ENCODE data around the gene KIRREL3.

Gene KIRREL3

GRCh38 chr11:127000291-127000968 is at the start of gene KIRREL3:
TSS of gene KIRREL3 (minus strand) at chr11:127000770.
- no peaks in the 10 kb centered on the region for H3K9me3 ChIP-seq (ENCODE audit: control insufficient read depth in 1 of 2, low read length in 2 of 2)
- no peak within 1 kb of the TSS for H3K9ac ChIP-seq (ENCODE audit: low read depth in 1 of 2, low read length in 2 of 2)
- H3K27me3 ChIP-seq (ENCODE audit: control insufficient read depth in 1 of 2, insufficient read depth in 2 of 2, low read length in 2 of 2): peaks cover 61 to 70% of the 10 kb centered on the region in 2 donors
- H3K27ac ChIP-seq (ENCODE audit: low read depth, low read length): no peak within 1 kb of the TSS
- no peaks in the 10 kb centered on the region for H3K4me1 ChIP-seq (ENCODE audit: control insufficient read depth in 1 of 2, insufficient read depth in 2 of 2, low read length in 2 of 2)
- H3K36me3 ChIP-seq (ENCODE audit: control insufficient read depth in 1 of 2, insufficient read depth in 2 of 2, low read length in 2 of 2): no peaks in the 10 kb centered on the region
- peak within 1 kb of the TSS; percentile 48 to 50 for H3K4me3 ChIP-seq (ENCODE audit: low read depth in 1 of 2, low read length in 2 of 2)

- Histone ChIP-seq H3K9ac (ENCODE audit: low read depth in 1 of 2, low read length in 2 of 2) (no peak overlapping the region), H3K4me3 (ENCODE audit: low read depth in 1 of 2, low read length in 2 of 2) (no peak overlapping the region), H3K36me3 (ENCODE audit: control insufficient read depth in 1 of 2, insufficient read depth in 2 of 2, low read length in 2 of 2) (no peaks in the 10 kb centered on the region), H3K9me3 (ENCODE audit: control insufficient read depth in 1 of 2, low read length in 2 of 2) (no peaks in the 10 kb centered on the region), H3K27ac (ENCODE audit: low read depth, low read length) (no peak overlapping the region), H3K27me3 (ENCODE audit: control insufficient read depth in 1 of 2, insufficient read depth in 2 of 2, low read length in 2 of 2) (no peaks in the 10 kb centered on the region), H3K4me1 (ENCODE audit: control insufficient read depth in 1 of 2, insufficient read depth in 2 of 2, low read length in 2 of 2) (peaks cover 13 to 17% of the 10 kb centered on the region in 2 donors)
Measured at GRCh38 chr11:127050186-127050585, 49.6 kb upstream of the KIRREL3 start.

- Histone ChIP-seq H3K4me3 (ENCODE audit: low read depth in 1 of 2, low read length in 2 of 2) (no peak overlapping the region), H3K36me3 (ENCODE audit: control insufficient read depth in 1 of 2, insufficient read depth in 2 of 2, low read length in 2 of 2) (no peaks in the 10 kb centered on the region), H3K27me3 (ENCODE audit: control insufficient read depth in 1 of 2, insufficient read depth in 2 of 2, low read length in 2 of 2) (no peaks in the 10 kb centered on the region), H3K9ac (ENCODE audit: low read depth in 1 of 2, low read length in 2 of 2) (no peak overlapping the region), H3K4me1 (ENCODE audit: control insufficient read depth in 1 of 2, insufficient read depth in 2 of 2, low read length in 2 of 2) (peaks cover 13 to 17% of the 10 kb centered on the region in 2 donors), H3K9me3 (ENCODE audit: control insufficient read depth in 1 of 2, low read length in 2 of 2) (no peaks in the 10 kb centered on the region), H3K27ac (ENCODE audit: low read depth, low read length) (no peak overlapping the region)
Measured at GRCh38 chr11:127049486-127049885, 48.9 kb upstream of the KIRREL3 start.

- no peak overlapping the region for H3K27ac ChIP-seq (ENCODE audit: low read depth, low read length)
- no peak overlapping the region for H3K4me3 ChIP-seq (ENCODE audit: low read depth in 1 of 2, low read length in 2 of 2)
- H3K27me3 ChIP-seq (ENCODE audit: control insufficient read depth in 1 of 2, insufficient read depth in 2 of 2, low read length in 2 of 2): no peaks in the 10 kb centered on the region
- no peaks in the 10 kb centered on the region for H3K36me3 ChIP-seq (ENCODE audit: control insufficient read depth in 1 of 2, insufficient read depth in 2 of 2, low read length in 2 of 2)
- no peak overlapping the region for H3K9ac ChIP-seq (ENCODE audit: low read depth in 1 of 2, low read length in 2 of 2)
- H3K9me3 ChIP-seq (ENCODE audit: control insufficient read depth in 1 of 2, low read length in 2 of 2): peaks cover 0 to 2% of the 10 kb centered on the region in 2 donors
- peaks cover 2 to 5% of the 10 kb centered on the region in 2 donors for H3K4me1 ChIP-seq (ENCODE audit: control insufficient read depth in 1 of 2, insufficient read depth in 2 of 2, low read length in 2 of 2)
Measured at GRCh38 chr11:127044535-127044934, 44.0 kb upstream of the KIRREL3 start.

GRCh38 chr11:127042445-127042844 is 41.9 kb upstream of the KIRREL3 start:
- Histone ChIP-seq H3K4me1 (ENCODE audit: control insufficient read depth in 1 of 2, insufficient read depth in 2 of 2, low read length in 2 of 2) (no peaks in the 10 kb centered on the region), H3K27me3 (ENCODE audit: control insufficient read depth in 1 of 2, insufficient read depth in 2 of 2, low read length in 2 of 2) (no peaks in the 10 kb centered on the region), H3K4me3 (ENCODE audit: low read depth in 1 of 2, low read length in 2 of 2) (no peak overlapping the region), H3K9ac (ENCODE audit: low read depth in 1 of 2, low read length in 2 of 2) (no peak overlapping the region), H3K36me3 (ENCODE audit: control insufficient read depth in 1 of 2, insufficient read depth in 2 of 2, low read length in 2 of 2) (no peaks in the 10 kb centered on the region), H3K27ac (ENCODE audit: low read depth, low read length) (no peak overlapping the region), H3K9me3 (ENCODE audit: control insufficient read depth in 1 of 2, low read length in 2 of 2) (peaks cover 0 to 2% of the 10 kb centered on the region in 2 donors)

GRCh38 chr11:127039591-127039990 is 39.0 kb upstream of the KIRREL3 start:
- H3K27ac ChIP-seq (ENCODE audit: low read depth, low read length): no peak overlapping the region
- no peaks in the 10 kb centered on the region for H3K36me3 ChIP-seq (ENCODE audit: control insufficient read depth in 1 of 2, insufficient read depth in 2 of 2, low read length in 2 of 2)
- no peaks in the 10 kb centered on the region for H3K27me3 ChIP-seq (ENCODE audit: control insufficient read depth in 1 of 2, insufficient read depth in 2 of 2, low read length in 2 of 2)
- H3K9me3 ChIP-seq (ENCODE audit: control insufficient read depth in 1 of 2, low read length in 2 of 2): peaks cover 0 to 2% of the 10 kb centered on the region in 2 donors
- no peak overlapping the region for H3K9ac ChIP-seq (ENCODE audit: low read depth in 1 of 2, low read length in 2 of 2)
- no peaks in the 10 kb centered on the region for H3K4me1 ChIP-seq (ENCODE audit: control insufficient read depth in 1 of 2, insufficient read depth in 2 of 2, low read length in 2 of 2)
- no peak overlapping the region for H3K4me3 ChIP-seq (ENCODE audit: low read depth in 1 of 2, low read length in 2 of 2)

- H3K4me3 ChIP-seq (ENCODE audit: low read depth in 1 of 2, low read length in 2 of 2): no peak overlapping the region
- H3K9me3 ChIP-seq (ENCODE audit: control insufficient read depth in 1 of 2, low read length in 2 of 2): no peaks in the 10 kb centered on the region
- H3K27ac ChIP-seq (ENCODE audit: low read depth, low read length): no peak overlapping the region
- no peaks in the 10 kb centered on the region for H3K27me3 ChIP-seq (ENCODE audit: control insufficient read depth in 1 of 2, insufficient read depth in 2 of 2, low read length in 2 of 2)
- no peak overlapping the region for H3K9ac ChIP-seq (ENCODE audit: low read depth in 1 of 2, low read length in 2 of 2)
- H3K36me3 ChIP-seq (ENCODE audit: control insufficient read depth in 1 of 2, insufficient read depth in 2 of 2, low read length in 2 of 2): no peaks in the 10 kb centered on the region
- no peaks in the 10 kb centered on the region for H3K4me1 ChIP-seq (ENCODE audit: control insufficient read depth in 1 of 2, insufficient read depth in 2 of 2, low read length in 2 of 2)
Measured at GRCh38 chr11:127037596-127037995, 37.0 kb upstream of the KIRREL3 start.

GRCh38 chr11:127037001-127037400 is 36.4 kb upstream of the KIRREL3 start:
- no peak overlapping the region for H3K4me3 ChIP-seq (ENCODE audit: low read depth in 1 of 2, low read length in 2 of 2)
- no peak overlapping the region for H3K27ac ChIP-seq (ENCODE audit: low read depth, low read length)
- no peaks in the 10 kb centered on the region for H3K36me3 ChIP-seq (ENCODE audit: control insufficient read depth in 1 of 2, insufficient read depth in 2 of 2, low read length in 2 of 2)
- H3K27me3 ChIP-seq (ENCODE audit: control insufficient read depth in 1 of 2, insufficient read depth in 2 of 2, low read length in 2 of 2): no peaks in the 10 kb centered on the region
- no peaks in the 10 kb centered on the region for H3K9me3 ChIP-seq (ENCODE audit: control insufficient read depth in 1 of 2, low read length in 2 of 2)
- no peaks in the 10 kb centered on the region for H3K4me1 ChIP-seq (ENCODE audit: control insufficient read depth in 1 of 2, insufficient read depth in 2 of 2, low read length in 2 of 2)
- no peak overlapping the region for H3K9ac ChIP-seq (ENCODE audit: low read depth in 1 of 2, low read length in 2 of 2)

GRCh38 chr11:127035824-127036223 is 35.3 kb upstream of the KIRREL3 start:
- H3K4me1 ChIP-seq (ENCODE audit: control insufficient read depth in 1 of 2, insufficient read depth in 2 of 2, low read length in 2 of 2): no peaks in the 10 kb centered on the region
- H3K4me3 ChIP-seq (ENCODE audit: low read depth in 1 of 2, low read length in 2 of 2): no peak overlapping the region
- H3K9me3 ChIP-seq (ENCODE audit: control insufficient read depth in 1 of 2, low read length in 2 of 2): no peaks in the 10 kb centered on the region
- no peak overlapping the region for H3K9ac ChIP-seq (ENCODE audit: low read depth in 1 of 2, low read length in 2 of 2)
- no peak overlapping the region for H3K27ac ChIP-seq (ENCODE audit: low read depth, low read length)
- H3K27me3 ChIP-seq (ENCODE audit: control insufficient read depth in 1 of 2, insufficient read depth in 2 of 2, low read length in 2 of 2): no peaks in the 10 kb centered on the region
- H3K36me3 ChIP-seq (ENCODE audit: control insufficient read depth in 1 of 2, insufficient read depth in 2 of 2, low read length in 2 of 2): no peaks in the 10 kb centered on the region

GRCh38 chr11:127034973-127035372 is 34.4 kb upstream of the KIRREL3 start:
- Histone ChIP-seq H3K9me3 (ENCODE audit: control insufficient read depth in 1 of 2, low read length in 2 of 2) (no peaks in the 10 kb centered on the region), H3K4me1 (ENCODE audit: control insufficient read depth in 1 of 2, insufficient read depth in 2 of 2, low read length in 2 of 2) (no peaks in the 10 kb centered on the region), H3K27ac (ENCODE audit: low read depth, low read length) (no peak overlapping the region), H3K4me3 (ENCODE audit: low read depth in 1 of 2, low read length in 2 of 2) (no peak overlapping the region), H3K36me3 (ENCODE audit: control insufficient read depth in 1 of 2, insufficient read depth in 2 of 2, low read length in 2 of 2) (no peaks in the 10 kb centered on the region), H3K9ac (ENCODE audit: low read depth in 1 of 2, low read length in 2 of 2) (no peak overlapping the region), H3K27me3 (ENCODE audit: control insufficient read depth in 1 of 2, insufficient read depth in 2 of 2, low read length in 2 of 2) (no peaks in the 10 kb centered on the region)
